Kidney (tissue), 14 donors: ENCODE data around the gene FOLR3. TPM values are rescaled to one million over a fixed set of nuclear protein-coding genes. Genes with fewer than 3 reads are reported as not detected.
"Not testable (repeated sequence)": the region's sequence is repeated elsewhere in the genome, so short reads cannot be mapped to it uniquely, and the experiment has no call there.

Experiments
- DNase-seq, 5 donors: peaks; one replicate each; pipeline ENCODE4 v3.0.0-alpha.2; 2013 to 2020
- FAIRE-seq: peaks from 2 replicates; lab custom pipeline; 2012; peaks lifted over from hg19 to GRCh38; lab: Jason Lieb, UNC
- H3K27ac ChIP-seq, 2 donors: one replicate each; pipeline ENCODE4 v1.7.0; 2013; ENCODE audit warnings: low read depth in 2 of 2, low read length in 2 of 2, inconsistent platforms in 1 of 2
- H3K27me3 ChIP-seq: one replicate; pipeline ENCODE4 v1.7.1; 2013; ENCODE audit warnings: low read length, inconsistent platforms; ENCODE audit not compliant: control insufficient read depth, insufficient read depth
- H3K36me3 ChIP-seq, 3 donors: one replicate each; pipeline versions ENCODE4 v1.7.0 to v1.7.1; 2013; ENCODE audit warnings: low read length in 3 of 3, control low read depth in 1 of 3, inconsistent platforms in 1 of 3; ENCODE audit not compliant: insufficient read depth in 3 of 3, control insufficient read depth in 2 of 3
- H3K4me1 ChIP-seq, 3 donors: one replicate each; pipeline versions ENCODE4 v1.7.0 to v1.7.1; 2013; ENCODE audit warnings: low read length in 3 of 3, inconsistent platforms in 1 of 3, low read depth in 1 of 3; ENCODE audit not compliant: control insufficient read depth in 2 of 3, insufficient read depth in 2 of 3
- H3K4me3 ChIP-seq, 3 donors: one replicate each; pipeline versions ENCODE4 v1.7.0 to v1.8.1; 2013; ENCODE audit warnings: low read length in 3 of 3, control low read depth in 1 of 3, inconsistent platforms in 1 of 3
- H3K9ac ChIP-seq, 3 donors: one replicate each; pipeline versions ENCODE4 v1.7.0 to v1.7.1; 2013; ENCODE audit warnings: low read length in 3 of 3, control low read depth in 1 of 3, inconsistent platforms in 1 of 3
- H3K9me3 ChIP-seq, 3 donors: one replicate each; pipeline versions ENCODE4 v1.7.0 to v1.7.1; 2013; ENCODE audit warnings: low read length in 3 of 3, control low read depth in 1 of 3, inconsistent platforms in 1 of 3; ENCODE audit not compliant: control insufficient read depth in 2 of 3, insufficient read depth in 1 of 3
- intact Hi-C: fragments of 100-400 bp; cut with DNase I; formaldehyde crosslinking; loops from one replicate; pipeline ENCODE4 v1.11.1; 2022
- polyA plus RNA-seq: library from polyadenylated mRNA; stranded (reverse); fragments of 350-450 nt; fragmentation: Illumina TruSeq; extraction: RNeasy Lipid Tissue Mini Kit (QIAGEN cat#74804); gene quantifications from one replicate; pipeline ENCODE4 v1.2.3, GENCODE V29; 2014; ENCODE audit warnings: low read depth, low replicate concordance; ENCODE audit not compliant: insufficient read depth
- total RNA-seq: library from RNA; stranded (reverse); fragmentation: NEBNext Ultra II Directional; extraction: Animal tissue kit (Norgen Biotek cat#: 25700); gene quantifications from one replicate; pipeline ENCODE4 v1.2.1, GENCODE V29; 2021
- TF ChIP-seq, protein P1 (sequence below): IDR thresholded peaks from 3 replicates; pipeline ENCODE4 v1.5.1; 2012; ENCODE audit warnings: mild to moderate bottlenecking, moderate library complexity, borderline replicate concordance; ENCODE audit not compliant: insufficient read depth; ENCODE audit errors: extremely low read depth
- donor health status: control.
- donor health status: control.
- donor health status: control.
- donor health status: control.
- donor health status: control.
- donor health status: DM: yes; HTN: yes; CAD: no.
- donor health status: Normal renal cell carcinoma (clear cell type).

The FOLR3 gene
- total and polyA plus RNA-seq, 2 donors from 2014 or later, result 17.5 to 65.0 TPM

GRCh38 chr11:72144807-72145565, 9.5 kb downstream of the FOLR3 start:
- TF ChIP-seq, protein P1, sequence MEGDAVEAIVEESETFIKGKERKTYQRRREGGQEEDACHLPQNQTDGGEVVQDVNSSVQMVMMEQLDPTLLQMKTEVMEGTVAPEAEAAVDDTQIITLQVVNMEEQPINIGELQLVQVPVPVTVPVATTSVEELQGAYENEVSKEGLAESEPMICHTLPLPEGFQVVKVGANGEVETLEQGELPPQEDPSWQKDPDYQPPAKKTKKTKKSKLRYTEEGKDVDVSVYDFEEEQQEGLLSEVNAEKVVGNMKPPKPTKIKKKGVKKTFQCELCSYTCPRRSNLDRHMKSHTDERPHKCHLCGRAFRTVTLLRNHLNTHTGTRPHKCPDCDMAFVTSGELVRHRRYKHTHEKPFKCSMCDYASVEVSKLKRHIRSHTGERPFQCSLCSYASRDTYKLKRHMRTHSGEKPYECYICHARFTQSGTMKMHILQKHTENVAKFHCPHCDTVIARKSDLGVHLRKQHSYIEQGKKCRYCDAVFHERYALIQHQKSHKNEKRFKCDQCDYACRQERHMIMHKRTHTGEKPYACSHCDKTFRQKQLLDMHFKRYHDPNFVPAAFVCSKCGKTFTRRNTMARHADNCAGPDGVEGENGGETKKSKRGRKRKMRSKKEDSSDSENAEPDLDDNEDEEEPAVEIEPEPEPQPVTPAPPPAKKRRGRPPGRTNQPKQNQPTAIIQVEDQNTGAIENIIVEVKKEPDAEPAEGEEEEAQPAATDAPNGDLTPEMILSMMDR, result no peak
- Histone ChIP-seq H3K9me3 (no peaks in the 10 kb centered on the region), H3K36me3 (no peaks in the 10 kb centered on the region), H3K4me1 (no peaks in the 10 kb centered on the region), H3K4me3 (no peak overlapping the region), H3K9ac (no peak overlapping the region), H3K27me3 (no peaks in the 10 kb centered on the region), H3K27ac (no peak overlapping the region)
- no peak for DNase-seq
- intact Hi-C loops, result no loop called here
- FAIRE-seq, result no peak

DNA sequence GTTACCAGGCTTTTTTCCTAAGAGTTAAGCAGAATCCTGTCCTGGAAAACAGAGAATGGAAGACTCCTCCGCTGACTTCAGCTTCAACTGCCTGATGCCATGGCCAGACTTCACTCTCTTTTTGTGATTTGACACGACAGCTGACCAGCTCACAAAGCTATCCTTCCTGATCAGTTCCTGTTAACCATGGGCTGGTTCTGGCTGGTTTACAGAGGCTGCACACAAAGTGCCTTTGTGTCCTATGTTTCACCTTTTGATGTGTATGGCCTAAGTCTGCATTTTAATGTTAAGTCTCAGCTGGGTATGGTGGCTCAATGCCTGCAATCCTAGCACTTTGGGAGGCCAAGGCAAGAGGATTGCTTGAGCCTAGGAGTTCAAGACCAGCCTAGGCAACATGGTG, 11.1 kb downstream of the FOLR3 start:
- intact Hi-C loops, result no loop called here
- TF ChIP-seq, protein P1, result no peak
- H3K9me3 ChIP-seq, result no peaks in the 10 kb centered on the region
- no peaks in the 10 kb centered on the region for H3K36me3 ChIP-seq
- FAIRE-seq, result no peak
- no peaks in the 10 kb centered on the region for H3K4me1 ChIP-seq
- no peak for DNase-seq
- no peak overlapping the region for H3K27ac ChIP-seq
- no peak overlapping the region for H3K4me3 ChIP-seq
- no peak overlapping the region for H3K9ac ChIP-seq
- H3K27me3 ChIP-seq, result no peaks in the 10 kb centered on the region

DNA sequence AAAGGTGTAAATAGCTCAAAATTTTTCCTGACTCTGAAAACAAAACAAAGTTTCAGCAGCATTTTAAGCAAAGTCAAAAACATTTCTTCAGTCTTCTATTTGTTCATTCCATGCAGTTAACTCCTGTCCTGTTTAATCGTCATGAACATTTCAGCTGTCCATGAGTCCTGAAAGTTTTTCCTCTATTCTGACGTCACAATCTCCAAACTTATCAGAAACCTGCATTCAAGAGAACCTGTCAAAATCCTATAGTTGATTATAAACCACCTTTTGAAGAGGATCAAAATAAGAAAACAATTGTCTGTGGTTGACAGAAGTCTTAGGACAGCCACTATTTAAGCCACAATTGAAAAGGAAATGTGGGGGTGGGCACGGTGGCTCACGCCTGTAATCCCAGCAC, 15.4 kb downstream of the FOLR3 start:
- intact Hi-C loops, result no loop called here
- no peak overlapping the region for H3K4me3 ChIP-seq
- TF ChIP-seq, protein P1, result no peak
- DNase-seq (no peak), FAIRE-seq (no peak)
- H3K4me1 ChIP-seq, result no peaks in the 10 kb centered on the region
- no peak overlapping the region for H3K27ac ChIP-seq
- no peaks in the 10 kb centered on the region for H3K9me3 ChIP-seq
- H3K9ac ChIP-seq, result no peak overlapping the region
- H3K27me3 ChIP-seq, result no peaks in the 10 kb centered on the region
- no peaks in the 10 kb centered on the region for H3K36me3 ChIP-seq

DNA sequence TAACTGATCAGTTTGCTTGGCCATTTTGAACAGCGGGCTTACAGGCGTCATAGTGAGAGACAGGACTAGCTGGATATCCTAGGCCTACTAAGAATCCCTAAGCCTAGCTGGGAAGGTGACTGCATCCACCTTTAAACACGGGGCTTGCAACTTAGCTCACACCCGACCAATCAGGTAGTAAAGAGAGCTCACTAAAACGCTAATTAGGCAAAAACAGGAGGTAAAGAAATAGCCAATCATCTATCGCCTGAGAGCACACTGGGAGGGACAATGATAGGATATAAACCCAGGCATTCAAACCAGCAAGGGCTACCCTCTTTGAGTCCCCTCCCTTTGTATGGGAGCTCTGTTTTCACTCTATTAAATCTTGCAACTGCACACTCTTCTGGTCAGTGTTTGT, 18.3 kb downstream of the FOLR3 start:
- FAIRE-seq, DNase-seq, H3K9ac ChIP-seq, H3K4me1 ChIP-seq, H3K27me3 ChIP-seq, H3K36me3 ChIP-seq, H3K27ac ChIP-seq, H3K4me3 ChIP-seq, H3K9me3 ChIP-seq, intact Hi-C loops: not testable (repeated sequence)
